ENCODE data around the gene MDK. TPM values are rescaled to one million over a fixed set of nuclear protein-coding genes. Genes with fewer than 3 reads are reported as not detected.

MDK gene
- total and polyA plus RNA-seq, 8 donors, result 4.3 to 84.4 (median 21.9) TPM

DNA sequence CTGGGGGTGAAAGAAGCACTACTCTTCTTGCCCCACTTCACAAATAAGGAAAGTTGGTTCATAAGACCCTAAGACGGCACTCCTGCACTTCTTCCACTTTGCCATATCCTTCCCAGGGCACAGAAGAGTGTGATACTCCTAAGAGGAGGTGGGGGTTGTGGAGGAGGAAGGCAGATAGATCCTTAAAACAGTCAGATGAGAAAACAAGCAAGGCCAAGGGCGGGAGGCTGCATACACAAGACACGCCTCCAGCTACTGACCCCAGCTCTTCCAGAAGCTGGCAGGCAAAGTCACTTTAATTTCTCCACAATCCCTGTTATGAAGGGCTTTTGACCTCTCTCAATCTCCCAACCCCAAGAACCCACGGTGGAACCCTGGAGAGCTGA, 11.8 kb downstream of the MDK start:
- peak overlapping the region in 1 of 4 donors; percentile 57 for H3K4me3 ChIP-seq
- ATAC-seq, result no peak
- FAIRE-seq, result no peak
- TF ChIP-seq, protein P1, sequence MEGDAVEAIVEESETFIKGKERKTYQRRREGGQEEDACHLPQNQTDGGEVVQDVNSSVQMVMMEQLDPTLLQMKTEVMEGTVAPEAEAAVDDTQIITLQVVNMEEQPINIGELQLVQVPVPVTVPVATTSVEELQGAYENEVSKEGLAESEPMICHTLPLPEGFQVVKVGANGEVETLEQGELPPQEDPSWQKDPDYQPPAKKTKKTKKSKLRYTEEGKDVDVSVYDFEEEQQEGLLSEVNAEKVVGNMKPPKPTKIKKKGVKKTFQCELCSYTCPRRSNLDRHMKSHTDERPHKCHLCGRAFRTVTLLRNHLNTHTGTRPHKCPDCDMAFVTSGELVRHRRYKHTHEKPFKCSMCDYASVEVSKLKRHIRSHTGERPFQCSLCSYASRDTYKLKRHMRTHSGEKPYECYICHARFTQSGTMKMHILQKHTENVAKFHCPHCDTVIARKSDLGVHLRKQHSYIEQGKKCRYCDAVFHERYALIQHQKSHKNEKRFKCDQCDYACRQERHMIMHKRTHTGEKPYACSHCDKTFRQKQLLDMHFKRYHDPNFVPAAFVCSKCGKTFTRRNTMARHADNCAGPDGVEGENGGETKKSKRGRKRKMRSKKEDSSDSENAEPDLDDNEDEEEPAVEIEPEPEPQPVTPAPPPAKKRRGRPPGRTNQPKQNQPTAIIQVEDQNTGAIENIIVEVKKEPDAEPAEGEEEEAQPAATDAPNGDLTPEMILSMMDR (IDR thresholded peaks at IDR 0.05), result no peak
- intact Hi-C loops (cut with DNase I), result no loop called here
- H3K9me3 ChIP-seq, result no peaks in the 10 kb centered on the region
- peaks cover 0 to 14% (median 3%) of the 10 kb centered on the region in 4 donors for H3K27me3 ChIP-seq
- peaks cover 0 to 9% (median 0%) of the 10 kb centered on the region in 3 donors for H3K36me3 ChIP-seq
- 63 to 71% methylated on average over 4 of the region's 4 CpGs for WGBS, 2 donors
- DNase-seq, result no peak
- H3K27ac ChIP-seq, result no peak overlapping the region
- H3K4me1 ChIP-seq, result peaks cover 0 to 9% (median 6%) of the 10 kb centered on the region in 3 donors

DNA sequence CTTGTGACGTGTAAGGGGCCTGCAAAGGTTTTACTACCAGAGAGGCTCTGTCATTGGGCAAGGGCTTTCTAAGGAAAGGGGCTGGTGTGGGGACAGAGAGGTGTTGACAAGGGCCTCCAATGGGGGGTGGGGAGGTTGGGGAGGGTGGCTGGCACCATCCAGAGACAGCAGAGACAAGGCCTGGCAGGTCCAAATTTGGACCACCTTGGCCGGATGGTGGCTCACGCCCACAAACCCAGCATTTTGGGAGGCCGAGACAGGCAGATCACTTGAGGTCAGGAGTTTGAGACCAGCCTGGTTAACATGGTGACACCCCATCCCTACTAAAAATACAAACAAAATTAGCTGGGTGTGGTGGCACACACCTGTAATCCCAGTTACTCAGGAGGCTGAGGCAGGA, 12.3 kb downstream of the MDK start:
- Histone ChIP-seq H3K27ac (no peak overlapping the region), H3K4me3 (no peak overlapping the region), H3K36me3 (peaks cover 0 to 9% (median 0%) of the 10 kb centered on the region in 3 donors), H3K27me3 (peaks cover 0 to 14% (median 3%) of the 10 kb centered on the region in 4 donors), H3K9me3 (no peaks in the 10 kb centered on the region), H3K4me1 (peaks cover 0 to 9% (median 6%) of the 10 kb centered on the region in 3 donors)
- intact Hi-C loops (cut with DNase I), result no loop called here
- DNase-seq, result no peak
- no peak for FAIRE-seq
- TF ChIP-seq, protein P1 (IDR thresholded peaks at IDR 0.05), result no peak
- no peak for ATAC-seq
- WGBS, 2 donors, result 69 to 80% methylated on average over 4 of the region's 4 CpGs

DNA sequence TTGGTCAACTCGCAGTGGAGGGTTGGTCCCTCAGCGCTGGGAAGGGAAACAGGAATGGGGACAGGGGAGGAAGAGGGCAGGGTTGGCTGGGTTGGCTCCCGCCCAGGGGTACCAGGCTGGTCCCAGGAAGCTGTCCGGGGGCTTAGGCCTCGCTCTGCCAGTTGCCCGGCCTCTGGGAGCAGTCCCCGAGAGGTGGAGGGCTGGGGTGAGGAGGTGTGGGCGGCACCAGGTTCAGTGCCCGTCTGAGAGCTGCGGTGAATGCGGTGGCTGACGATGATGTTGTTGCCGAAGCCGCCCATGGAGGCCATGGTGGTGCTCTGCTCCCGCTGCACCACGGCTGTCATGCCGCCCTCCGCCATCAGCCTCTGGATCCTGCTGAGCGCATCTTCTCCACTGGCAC, 16.1 kb downstream of the MDK start:
- FAIRE-seq, result no peak
- no peaks in the 10 kb centered on the region for H3K4me1 ChIP-seq

DNA sequence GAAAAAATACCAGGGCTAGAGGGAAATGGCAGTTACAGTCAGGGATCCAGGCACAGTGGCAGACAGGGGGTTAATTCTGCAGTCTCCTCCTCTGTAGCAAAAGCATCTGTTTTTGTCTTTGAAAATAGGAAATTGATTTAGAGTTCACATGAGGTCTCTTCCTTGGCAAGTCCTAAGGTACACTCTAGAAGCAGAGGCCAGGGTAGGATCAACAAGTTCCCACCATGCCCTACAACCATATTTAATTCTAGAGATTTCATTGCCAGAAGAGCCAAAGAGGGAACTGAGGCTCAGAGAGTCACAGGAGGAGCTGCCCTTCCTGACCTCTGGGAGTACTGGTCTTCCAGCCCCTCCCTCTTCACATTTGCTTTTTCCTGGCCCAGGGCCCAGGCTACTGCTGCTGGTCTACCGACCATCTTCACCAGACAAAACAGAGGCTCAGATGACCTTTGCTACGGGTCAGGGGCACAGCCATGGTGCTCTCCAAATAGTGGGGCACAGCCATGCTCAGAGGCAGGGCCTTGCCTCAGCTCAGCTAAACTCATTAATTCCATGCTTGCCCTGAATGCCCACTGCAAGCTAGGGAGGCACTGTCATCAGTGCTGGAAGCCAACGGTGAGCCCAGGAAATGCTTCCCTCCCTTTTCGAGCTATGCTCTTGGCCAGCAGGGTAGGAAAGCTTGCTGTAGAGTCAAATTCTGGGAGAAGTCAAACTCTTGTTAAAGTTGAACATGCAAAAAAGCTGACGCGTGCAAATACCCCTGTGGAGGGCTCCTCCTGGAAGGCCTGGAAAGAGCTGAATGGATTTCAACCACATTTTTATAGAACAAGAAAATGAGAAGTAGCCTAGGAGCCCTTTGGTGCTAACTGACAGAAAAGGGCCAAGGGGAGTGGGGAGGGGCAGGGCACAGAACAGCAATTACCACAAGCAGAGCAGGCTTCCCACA, 21.8 kb downstream of the MDK start:
- no peaks in the 10 kb centered on the region for H3K4me1 ChIP-seq
- TF ChIP-seq, protein P1 (IDR thresholded peaks at IDR 0.05), result no peak
- FAIRE-seq, result no peak

More for the DNA sequence above, 16.1 kb downstream of the MDK start:
- H3K36me3 ChIP-seq, result peaks cover 0 to 9% (median 0%) of the 10 kb centered on the region in 3 donors
- no peaks in the 10 kb centered on the region for H3K9me3 ChIP-seq
- no peak overlapping the region for H3K27ac ChIP-seq
- ATAC-seq (no peak), DNase-seq (peak in 1 of 6 donors; percentile 72)
- intact Hi-C loops (cut with DNase I), result no loop called here
- no peak overlapping the region for H3K4me3 ChIP-seq
- TF ChIP-seq, protein P1 (IDR thresholded peaks at IDR 0.05), result no peak
- 95 to 97% methylated on average over 14 to 19 of the region's 19 CpGs for WGBS, 2 donors
- H3K27me3 ChIP-seq, result no peaks in the 10 kb centered on the region

More for the DNA sequence above, 21.8 kb downstream of the MDK start:
- DNase-seq, result no peak
- Histone ChIP-seq H3K27me3 (no peaks in the 10 kb centered on the region), H3K27ac (no peak overlapping the region), H3K9me3 (no peaks in the 10 kb centered on the region), H3K36me3 (peaks cover 0 to 15% (median 13%) of the 10 kb centered on the region in 3 donors), H3K4me3 (no peak overlapping the region)
- intact Hi-C loops (cut with DNase I), result no loop called here
- ATAC-seq, result no peak
- WGBS, 2 donors, result 77 to 78% methylated on average over 6 of the region's 6 CpGs

Measured in pancreas (tissue), 10 donors.